Measurements from ENCODE around the gene H6PD.

The H6PD gene

DNA sequence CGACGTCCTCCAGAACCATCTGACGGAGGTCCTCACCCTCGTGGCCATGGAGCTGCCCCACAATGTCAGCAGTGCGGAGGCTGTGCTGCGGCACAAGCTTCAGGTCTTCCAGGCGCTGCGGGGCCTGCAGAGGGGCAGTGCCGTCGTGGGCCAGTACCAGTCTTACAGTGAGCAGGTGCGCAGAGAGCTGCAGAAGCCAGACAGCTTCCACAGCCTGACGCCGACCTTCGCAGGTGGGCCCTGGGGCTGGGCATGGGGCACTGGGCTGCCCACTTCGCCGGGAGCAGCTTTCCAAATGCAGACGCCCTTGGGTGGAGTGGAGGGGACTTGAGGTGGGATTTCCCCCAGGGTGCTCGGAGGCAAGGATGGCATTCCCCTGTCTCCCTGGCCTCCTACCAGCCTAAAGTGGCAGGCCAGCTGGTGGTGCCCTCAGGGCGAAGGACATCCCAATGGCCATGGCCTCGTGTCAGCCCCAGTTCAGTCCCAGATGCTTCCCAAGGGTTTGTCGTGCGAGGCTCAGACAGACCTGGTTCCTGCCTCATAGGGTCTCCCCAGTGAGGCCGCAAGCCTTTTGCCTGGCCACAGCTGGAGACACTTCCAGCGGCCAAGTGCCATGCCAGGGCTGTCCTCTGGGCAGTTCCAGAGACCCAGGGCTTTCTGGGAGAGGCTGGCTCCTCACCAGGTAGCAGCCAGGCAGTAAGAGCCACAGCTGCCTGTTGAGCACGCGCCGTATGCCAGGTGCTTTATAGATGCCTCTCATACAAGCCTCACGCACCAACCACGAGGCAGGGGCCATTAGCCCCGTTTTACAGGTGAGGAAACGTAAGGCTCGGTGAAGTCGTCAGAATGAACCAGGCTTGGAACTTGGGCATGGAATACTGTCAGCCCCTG, 27.8 kb downstream of the H6PD start:
- CTCF ChIA-PET, result interaction anchor here (0.6 to 0.7 kb wide), 2 partner anchors 27 to 228 kb away, joined by 3 read pairs; no protein-coding TSS in a partner anchor
- TF ChIP-seq KLF16 (tag by site-specific recombination; IDR thresholded peaks at IDR 0.05) (no peak), SCRT2 (tag by site-specific recombination; IDR thresholded peaks at IDR 0.05) (peak; percentile 28; the same call in 1 of the 2 replicates)
- POLR2A ChIA-PET, result no interaction called here
- H3K36me3 ChIP-seq (ENCODE audit: control insufficient read depth in 2 of 2, insufficient read depth in 1 of 2, low read length in 2 of 2), result peaks cover 0 to 57% of the 10 kb centered on the region in 2 experiments; a peak in 1 of 3 replicates
- H3K27ac ChIP-seq (ENCODE audit: extremely low read depth, low read depth, low read length), result no peak overlapping the region
- H3K9me3 ChIP-seq (ENCODE audit: control insufficient read depth, insufficient read depth, low read depth, low read length), result no peaks in the 10 kb centered on the region
- no peak overlapping the region for H3K4me3 ChIP-seq (ENCODE audit: low read depth, low read length)
- H3K4me1 ChIP-seq (ENCODE audit: control insufficient read depth, insufficient read depth, low read length), result no peaks in the 10 kb centered on the region

DNA sequence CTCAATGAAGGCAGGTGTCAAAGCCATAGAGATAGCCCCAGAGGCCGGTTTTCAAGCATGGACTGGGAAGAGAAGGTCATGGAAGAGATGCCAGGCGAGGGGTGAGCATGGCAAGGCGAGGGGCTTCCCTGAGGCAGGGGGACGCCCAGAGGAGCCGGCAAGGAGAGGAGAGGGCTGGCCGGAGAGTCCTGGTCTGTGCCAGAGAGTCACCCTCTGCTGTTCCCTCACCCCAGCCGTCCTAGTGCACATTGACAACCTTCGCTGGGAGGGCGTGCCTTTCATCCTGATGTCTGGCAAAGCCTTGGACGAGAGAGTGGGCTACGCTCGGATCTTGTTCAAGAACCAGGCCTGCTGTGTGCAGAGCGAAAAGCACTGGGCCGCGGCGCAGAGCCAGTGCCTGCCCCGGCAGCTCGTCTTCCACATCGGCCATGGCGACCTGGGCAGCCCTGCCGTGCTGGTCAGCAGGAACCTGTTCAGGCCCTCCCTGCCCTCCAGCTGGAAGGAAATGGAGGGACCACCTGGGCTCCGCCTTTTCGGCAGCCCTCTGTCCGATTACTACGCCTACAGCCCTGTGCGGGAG, 28.8 kb downstream of the H6PD start:
- Histone ChIP-seq H3K27ac (ENCODE audit: extremely low read depth, low read depth, low read length) (no peak overlapping the region), H3K4me3 (ENCODE audit: low read depth, low read length) (no peak overlapping the region), H3K9me3 (ENCODE audit: control insufficient read depth, insufficient read depth, low read depth, low read length) (no peaks in the 10 kb centered on the region), H3K4me1 (ENCODE audit: control insufficient read depth, insufficient read depth, low read length) (no peaks in the 10 kb centered on the region), H3K36me3 (ENCODE audit: control insufficient read depth in 2 of 2, insufficient read depth in 1 of 2, low read length in 2 of 2) (peaks cover 0 to 50% of the 10 kb centered on the region in 2 experiments; a peak in 1 of 3 replicates)
- ChIA-PET POLR2A (no interaction called here), CTCF (interaction anchor here (0.6 kb wide), 1 partner anchor 310 kb away, joined by 4 read pairs; no protein-coding TSS in a partner anchor)
- TF ChIP-seq, protein P1, sequence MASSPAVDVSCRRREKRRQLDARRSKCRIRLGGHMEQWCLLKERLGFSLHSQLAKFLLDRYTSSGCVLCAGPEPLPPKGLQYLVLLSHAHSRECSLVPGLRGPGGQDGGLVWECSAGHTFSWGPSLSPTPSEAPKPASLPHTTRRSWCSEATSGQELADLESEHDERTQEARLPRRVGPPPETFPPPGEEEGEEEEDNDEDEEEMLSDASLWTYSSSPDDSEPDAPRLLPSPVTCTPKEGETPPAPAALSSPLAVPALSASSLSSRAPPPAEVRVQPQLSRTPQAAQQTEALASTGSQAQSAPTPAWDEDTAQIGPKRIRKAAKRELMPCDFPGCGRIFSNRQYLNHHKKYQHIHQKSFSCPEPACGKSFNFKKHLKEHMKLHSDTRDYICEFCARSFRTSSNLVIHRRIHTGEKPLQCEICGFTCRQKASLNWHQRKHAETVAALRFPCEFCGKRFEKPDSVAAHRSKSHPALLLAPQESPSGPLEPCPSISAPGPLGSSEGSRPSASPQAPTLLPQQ (tag by site-specific recombination; IDR thresholded peaks at IDR 0.05), result no peak
- no peak for TF ChIP-seq ZNF23 (tag by site-specific recombination; IDR thresholded peaks at IDR 0.05; ENCODE audit: borderline replicate concordance)

DNA sequence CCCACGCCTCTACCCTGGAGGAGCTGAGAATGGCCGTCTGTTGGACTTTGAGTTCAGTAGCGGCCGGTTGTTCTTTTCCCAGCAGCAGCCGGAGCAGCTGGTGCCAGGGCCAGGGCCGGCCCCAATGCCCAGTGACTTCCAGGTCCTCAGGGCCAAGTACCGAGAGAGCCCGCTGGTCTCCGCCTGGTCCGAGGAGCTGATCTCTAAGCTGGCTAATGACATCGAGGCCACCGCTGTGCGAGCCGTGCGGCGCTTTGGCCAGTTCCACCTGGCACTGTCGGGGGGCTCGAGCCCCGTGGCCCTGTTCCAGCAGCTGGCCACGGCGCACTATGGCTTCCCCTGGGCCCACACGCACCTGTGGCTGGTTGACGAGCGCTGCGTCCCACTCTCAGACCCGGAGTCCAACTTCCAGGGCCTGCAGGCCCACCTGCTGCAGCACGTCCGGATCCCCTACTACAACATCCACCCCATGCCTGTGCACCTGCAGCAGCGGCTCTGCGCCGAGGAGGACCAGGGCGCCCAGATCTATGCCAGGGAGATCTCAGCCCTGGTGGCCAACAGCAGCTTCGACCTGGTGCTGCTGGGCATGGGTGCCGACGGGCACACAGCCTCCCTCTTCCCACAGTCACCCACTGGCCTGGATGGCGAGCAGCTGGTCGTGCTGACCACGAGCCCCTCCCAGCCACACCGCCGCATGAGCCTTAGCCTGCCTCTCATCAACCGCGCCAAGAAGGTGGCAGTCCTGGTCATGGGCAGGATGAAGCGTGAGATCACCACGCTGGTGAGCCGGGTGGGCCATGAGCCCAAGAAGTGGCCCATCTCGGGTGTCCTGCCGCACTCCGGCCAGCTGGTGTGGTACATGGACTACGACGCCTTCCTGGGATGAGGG, 29.7 kb downstream of the H6PD start:
- TF ChIP-seq SETDB1 (IDR thresholded peaks at IDR 0.05; ENCODE audit: insufficient read length, low read length) (no peak), ZNF707 (tag by site-specific recombination; IDR thresholded peaks at IDR 0.05) (no peak)
- TF ChIP-seq, protein P2, sequence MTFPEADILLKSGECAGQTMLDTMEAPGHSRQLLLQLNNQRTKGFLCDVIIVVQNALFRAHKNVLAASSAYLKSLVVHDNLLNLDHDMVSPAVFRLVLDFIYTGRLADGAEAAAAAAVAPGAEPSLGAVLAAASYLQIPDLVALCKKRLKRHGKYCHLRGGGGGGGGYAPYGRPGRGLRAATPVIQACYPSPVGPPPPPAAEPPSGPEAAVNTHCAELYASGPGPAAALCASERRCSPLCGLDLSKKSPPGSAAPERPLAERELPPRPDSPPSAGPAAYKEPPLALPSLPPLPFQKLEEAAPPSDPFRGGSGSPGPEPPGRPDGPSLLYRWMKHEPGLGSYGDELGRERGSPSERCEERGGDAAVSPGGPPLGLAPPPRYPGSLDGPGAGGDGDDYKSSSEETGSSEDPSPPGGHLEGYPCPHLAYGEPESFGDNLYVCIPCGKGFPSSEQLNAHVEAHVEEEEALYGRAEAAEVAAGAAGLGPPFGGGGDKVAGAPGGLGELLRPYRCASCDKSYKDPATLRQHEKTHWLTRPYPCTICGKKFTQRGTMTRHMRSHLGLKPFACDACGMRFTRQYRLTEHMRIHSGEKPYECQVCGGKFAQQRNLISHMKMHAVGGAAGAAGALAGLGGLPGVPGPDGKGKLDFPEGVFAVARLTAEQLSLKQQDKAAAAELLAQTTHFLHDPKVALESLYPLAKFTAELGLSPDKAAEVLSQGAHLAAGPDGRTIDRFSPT (tag by site-specific recombination; IDR thresholded peaks at IDR 0.05), result 0 out of 2 replicates have a peak, but pooled peaks have one; percentile 30
- ChIA-PET CTCF (interaction anchor here (0.6 to 1.1 kb wide), 2 partner anchors 152 to 309 kb away, joined by 3 to 4 read pairs; no protein-coding TSS in a partner anchor), POLR2A (no interaction called here)
- H3K4me1 ChIP-seq (ENCODE audit: control insufficient read depth, insufficient read depth, low read length), result no peaks in the 10 kb centered on the region
- no peak overlapping the region for H3K4me3 ChIP-seq (ENCODE audit: low read depth, low read length)
- no peaks in the 10 kb centered on the region for H3K9me3 ChIP-seq (ENCODE audit: control insufficient read depth, insufficient read depth, low read depth, low read length)
- H3K27ac ChIP-seq (ENCODE audit: extremely low read depth, low read depth, low read length), result no peak overlapping the region
- peaks cover 0 to 47% of the 10 kb centered on the region in 2 experiments; a peak in 1 of 3 replicates for H3K36me3 ChIP-seq (ENCODE audit: control insufficient read depth in 2 of 2, insufficient read depth in 1 of 2, low read length in 2 of 2)

DNA sequence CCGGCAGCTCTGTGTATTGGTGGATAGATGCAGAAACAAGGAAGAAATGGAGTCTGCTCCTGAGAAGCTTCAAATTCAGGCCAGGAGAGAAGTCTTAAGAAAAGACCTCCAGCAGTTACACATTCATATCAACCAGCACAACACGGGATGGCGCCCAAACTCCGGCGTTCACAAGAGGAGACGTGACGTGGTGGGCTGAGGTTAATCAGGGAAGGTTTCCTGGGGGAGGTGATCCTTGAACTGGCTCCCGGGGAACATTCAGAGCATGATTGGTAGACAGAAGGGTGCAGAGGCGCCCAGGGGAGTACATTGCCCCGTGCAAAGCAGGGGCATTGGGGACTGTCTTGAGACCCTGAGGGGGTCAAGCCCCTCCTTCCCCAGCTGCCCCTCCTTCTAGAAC, 30.5 kb downstream of the H6PD start:
- POLR2A ChIA-PET, result no interaction called here
- TF ChIP-seq ZNF433 (tag by site-specific recombination; IDR thresholded peaks at IDR 0.05; ENCODE audit: low read depth) (no peak), ZNF658 (tag by site-specific recombination; IDR thresholded peaks at IDR 0.05) (no peak), ZNF791 (tag by site-specific recombination; IDR thresholded peaks at IDR 0.05) (no peak), ZNF10 (tag by site-specific recombination; IDR thresholded peaks at IDR 0.05) (peak; percentile 80)
- no peaks in the 10 kb centered on the region for H3K9me3 ChIP-seq (ENCODE audit: control insufficient read depth, insufficient read depth, low read depth, low read length)
- peaks cover 0 to 49% of the 10 kb centered on the region in 2 experiments; a peak in 1 of 3 replicates for H3K36me3 ChIP-seq (ENCODE audit: control insufficient read depth in 2 of 2, insufficient read depth in 1 of 2, low read length in 2 of 2)
- no peaks in the 10 kb centered on the region for H3K4me1 ChIP-seq (ENCODE audit: control insufficient read depth, insufficient read depth, low read length)
- no peak overlapping the region for H3K4me3 ChIP-seq (ENCODE audit: low read depth, low read length)
- CTCF ChIA-PET, result interaction anchor here (0.8 to 5.8 kb wide), 5 partner anchors 13 to 228 kb away, joined by 3 to 97 read pairs (median 3); no protein-coding TSS in a partner anchor
- no peak overlapping the region for H3K27ac ChIP-seq (ENCODE audit: extremely low read depth, low read depth, low read length)
